Measurements from ENCODE around the gene SRXN1.

The SRXN1 gene

GRCh38 chr20:620246-620645 is 32.8 kb downstream of the SRXN1 start:
- H3K9me3 ChIP-seq (ENCODE audit: control insufficient read depth, insufficient read depth, low read depth, low read length): no peaks in the 10 kb centered on the region

GRCh38 chr20:618980-619379 is 34.0 kb downstream of the SRXN1 start:
- no peaks in the 10 kb centered on the region for H3K36me3 ChIP-seq (ENCODE audit: control insufficient read depth in 2 of 2, insufficient read depth in 1 of 2, low read length in 2 of 2)

More at GRCh38 chr20:620246-620645, 32.8 kb downstream of the SRXN1 start:
- TF ChIP-seq ZSCAN30 (tag by site-specific recombination; IDR thresholded peaks at IDR 0.05) (no peak), ZSCAN5A (tag by site-specific recombination; IDR thresholded peaks at IDR 0.05) (no peak)
- Histone ChIP-seq H3K4me3 (ENCODE audit: low read depth, low read length) (no peak overlapping the region), H3K27ac (ENCODE audit: extremely low read depth, low read depth, low read length) (no peak overlapping the region), H3K4me1 (ENCODE audit: control insufficient read depth, insufficient read depth, low read length) (peaks cover 2% of the 10 kb centered on the region), H3K36me3 (ENCODE audit: control insufficient read depth in 2 of 2, insufficient read depth in 1 of 2, low read length in 2 of 2) (no peaks in the 10 kb centered on the region)
- ChIA-PET CTCF (interaction anchor here (0.6 to 5.3 kb wide), 5 partner anchors 9 to 291 kb away, joined by 3 to 22 read pairs (median 6); no protein-coding TSS in a partner anchor), POLR2A (no interaction called here)

GRCh38 chr20:617934-618690 is 34.9 kb downstream of the SRXN1 start:
- no peaks in the 10 kb centered on the region for H3K9me3 ChIP-seq (ENCODE audit: control insufficient read depth, insufficient read depth, low read depth, low read length)
- no peak overlapping the region for H3K27ac ChIP-seq (ENCODE audit: extremely low read depth, low read depth, low read length)
- no peak for TF ChIP-seq ZNF133 (tag by site-specific recombination; IDR thresholded peaks at IDR 0.05)
- peak; percentile 98 for TF ChIP-seq ZNF140 (tag by site-specific recombination; IDR thresholded peaks at IDR 0.05)
- POLR2A ChIA-PET: interaction anchor here (0.8 kb wide), 1 partner anchor 48 kb away, joined by 7 read pairs; no protein-coding TSS in a partner anchor
- no peak overlapping the region for H3K4me3 ChIP-seq (ENCODE audit: low read depth, low read length)
- H3K4me1 ChIP-seq (ENCODE audit: control insufficient read depth, insufficient read depth, low read length): peaks cover 2% of the 10 kb centered on the region
- no peaks in the 10 kb centered on the region for H3K36me3 ChIP-seq (ENCODE audit: control insufficient read depth in 2 of 2, insufficient read depth in 1 of 2, low read length in 2 of 2)
- CTCF ChIA-PET: interaction anchor here (0.7 to 5.3 kb wide), 7 partner anchors 27 to 122 kb away, joined by 3 to 22 read pairs (median 5); partner anchors contain the start of gene SRXN1

More at GRCh38 chr20:618980-619379, 34.0 kb downstream of the SRXN1 start:
- ChIA-PET POLR2A (no interaction called here), CTCF (interaction anchor here (0.6 to 5.3 kb wide), 8 partner anchors 15 to 141 kb away, joined by 3 to 22 read pairs (median 5); partner anchors contain the start of gene SRXN1)
- TF ChIP-seq ZNF239 (tag by site-specific recombination; IDR thresholded peaks at IDR 0.05) (no peak), TCF7L2 (IDR thresholded peaks at IDR 0.05; ENCODE audit: borderline replicate concordance, low read depth, low read length) (peak; percentile 34; the same call in 1 of the 2 replicates)
- no peaks in the 10 kb centered on the region for H3K9me3 ChIP-seq (ENCODE audit: control insufficient read depth, insufficient read depth, low read depth, low read length)
- H3K4me1 ChIP-seq (ENCODE audit: control insufficient read depth, insufficient read depth, low read length): peaks cover 2% of the 10 kb centered on the region
- H3K4me3 ChIP-seq (ENCODE audit: low read depth, low read length): no peak overlapping the region
- H3K27ac ChIP-seq (ENCODE audit: extremely low read depth, low read depth, low read length): no peak overlapping the region

- Histone ChIP-seq H3K36me3 (ENCODE audit: control insufficient read depth in 2 of 2, insufficient read depth in 1 of 2, low read length in 2 of 2) (no peaks in the 10 kb centered on the region), H3K9me3 (ENCODE audit: control insufficient read depth, insufficient read depth, low read depth, low read length) (no peaks in the 10 kb centered on the region), H3K4me3 (ENCODE audit: low read depth, low read length) (no peak overlapping the region), H3K4me1 (ENCODE audit: control insufficient read depth, insufficient read depth, low read length) (no peaks in the 10 kb centered on the region; the same call in 1 of the 2 replicates), H3K27ac (ENCODE audit: extremely low read depth, low read depth, low read length) (no peak overlapping the region)
- TF ChIP-seq ZNF692 (tag by site-specific recombination; IDR thresholded peaks at IDR 0.05): no peak
- no peak for TF ChIP-seq ZNF658 (tag by site-specific recombination; IDR thresholded peaks at IDR 0.05)
- no peak for TF ChIP-seq ZNF223 (tag by site-specific recombination; IDR thresholded peaks at IDR 0.05)
- no peak for TF ChIP-seq PRDM1 (tag by site-specific recombination; IDR thresholded peaks at IDR 0.05)
- TF ChIP-seq CTCF (tag by site-specific recombination; IDR thresholded peaks at IDR 0.05): no peak
- no peak for TF ChIP-seq KLF16 (tag by site-specific recombination; IDR thresholded peaks at IDR 0.05)
- no peak for TF ChIP-seq ZNF521 (tag by site-specific recombination; IDR thresholded peaks at IDR 0.05)
- no peak for TF ChIP-seq ZNF274 (IDR thresholded peaks at IDR 0.05; ENCODE audit: low read length)
- no peak for TF ChIP-seq ZNF274 (tag by site-specific recombination; IDR thresholded peaks at IDR 0.05; ENCODE audit: borderline replicate concordance)
- no peak for TF ChIP-seq ZNF677 (tag by site-specific recombination; IDR thresholded peaks at IDR 0.05)
- no peak for TF ChIP-seq ZNF449 (tag by site-specific recombination; IDR thresholded peaks at IDR 0.05)
- TF ChIP-seq ZNF426 (tag by site-specific recombination; IDR thresholded peaks at IDR 0.05): no peak
- no peak for TF ChIP-seq ZNF585B (tag by site-specific recombination; IDR thresholded peaks at IDR 0.05)
- TF ChIP-seq ZNF707 (tag by site-specific recombination; IDR thresholded peaks at IDR 0.05): no peak
- ChIA-PET CTCF (interaction anchor here (1.1 to 1.3 kb wide), 2 partner anchors 30 to 51 kb away, joined by 3 to 8 read pairs; no protein-coding TSS in a partner anchor), POLR2A (interaction anchor here (1.0 kb wide), 1 partner anchor 208 kb away, joined by 3 read pairs; no protein-coding TSS in a partner anchor)
These were observed 37.5 kb downstream of the SRXN1 start for GRCh38 chr20:615514-615913.

Measured in HEK293 (cell line).